OCI-LY1 (cell line): ENCODE results near the gene GOT1.

Experiments
- EZH2 ChIP-seq: fragments of 200-600 bp; sonication (generic), shearing (Covaris generic); IDR thresholded peaks from 2 replicates; pipeline ENCODE4 v1.8.0; 2017; ENCODE audit warnings: borderline replicate concordance, mixed run types, mild to moderate bottlenecking, antibody characterized with exemption, low read length, moderate library complexity, mixed read lengths
- TF ChIP-seq, protein P1 (sequence below): fragments of 200-600 bp; sonication (generic), shearing (Covaris generic); IDR thresholded peaks from 2 replicates; pipeline ENCODE4 v1.5.1; 2017; ENCODE audit warnings: mild to moderate bottlenecking, antibody characterized with exemption, low read length, moderate library complexity, mixed read lengths

DNA sequence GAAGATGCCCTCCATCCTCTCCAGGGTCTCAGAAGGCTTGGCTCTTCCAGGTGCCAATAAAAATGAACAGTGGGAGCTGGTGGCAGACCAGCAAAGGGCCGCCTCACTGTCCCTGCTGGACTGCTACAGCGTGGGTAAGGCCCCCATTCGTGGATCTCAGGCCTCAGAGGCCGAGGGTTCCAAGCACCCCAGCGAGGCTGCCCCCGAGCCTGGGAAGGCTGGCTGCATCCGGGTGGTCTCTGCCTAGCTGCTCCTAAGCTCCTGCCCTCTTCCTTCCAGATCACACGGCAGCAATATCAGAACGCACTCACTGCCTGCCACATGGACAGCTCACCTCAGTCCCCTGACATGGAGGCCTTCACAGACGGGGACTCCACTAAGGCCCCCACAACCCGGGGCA is 42.9 kb downstream of the GOT1 start:
- TF ChIP-seq, protein P1, sequence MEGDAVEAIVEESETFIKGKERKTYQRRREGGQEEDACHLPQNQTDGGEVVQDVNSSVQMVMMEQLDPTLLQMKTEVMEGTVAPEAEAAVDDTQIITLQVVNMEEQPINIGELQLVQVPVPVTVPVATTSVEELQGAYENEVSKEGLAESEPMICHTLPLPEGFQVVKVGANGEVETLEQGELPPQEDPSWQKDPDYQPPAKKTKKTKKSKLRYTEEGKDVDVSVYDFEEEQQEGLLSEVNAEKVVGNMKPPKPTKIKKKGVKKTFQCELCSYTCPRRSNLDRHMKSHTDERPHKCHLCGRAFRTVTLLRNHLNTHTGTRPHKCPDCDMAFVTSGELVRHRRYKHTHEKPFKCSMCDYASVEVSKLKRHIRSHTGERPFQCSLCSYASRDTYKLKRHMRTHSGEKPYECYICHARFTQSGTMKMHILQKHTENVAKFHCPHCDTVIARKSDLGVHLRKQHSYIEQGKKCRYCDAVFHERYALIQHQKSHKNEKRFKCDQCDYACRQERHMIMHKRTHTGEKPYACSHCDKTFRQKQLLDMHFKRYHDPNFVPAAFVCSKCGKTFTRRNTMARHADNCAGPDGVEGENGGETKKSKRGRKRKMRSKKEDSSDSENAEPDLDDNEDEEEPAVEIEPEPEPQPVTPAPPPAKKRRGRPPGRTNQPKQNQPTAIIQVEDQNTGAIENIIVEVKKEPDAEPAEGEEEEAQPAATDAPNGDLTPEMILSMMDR = no peak
- no peak for TF ChIP-seq EZH2
